ENCODE results near the gene GRK5. TPM values are rescaled to one million over a fixed set of nuclear protein-coding genes. Genes with fewer than 3 reads are reported as not detected.
A peak's percentile ranks its signal among the peaks of the same experiment; 100 is the strongest.

Gene GRK5
- total RNA-seq, 1 experiment from 2014 or later = 1.2 TPM

DNA sequence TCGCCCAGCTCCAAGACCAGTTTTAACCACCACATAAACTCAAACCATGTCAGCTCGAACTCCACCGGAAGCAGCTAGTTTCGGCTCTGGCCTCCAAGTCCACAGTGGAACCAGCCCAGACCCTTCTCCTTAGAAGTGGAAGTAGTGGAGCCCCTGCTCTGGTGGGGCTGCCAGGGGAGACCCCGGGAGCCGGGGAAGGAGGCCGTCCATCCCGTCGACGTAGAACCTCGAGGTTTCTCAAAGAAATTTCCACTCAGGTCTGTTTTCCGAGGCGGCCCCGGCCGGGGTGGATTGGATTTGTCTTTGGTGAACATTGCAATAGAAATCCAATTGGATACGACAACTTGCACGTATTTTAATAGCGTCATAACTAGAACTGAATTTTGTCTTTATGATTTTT, 247.6 kb downstream of the GRK5 start:
- WGBS (ENCODE audit: extremely low coverage, insufficient read length, low lambda C conversion rate) = no CpG with 5 or more reads among the region's 18 CpGs
- Histone ChIP-seq H2AFZ (ENCODE audit: low read length) (no peak overlapping the region), H3K9ac (ENCODE audit: extremely low read depth, insufficient read length, low read length) (no peak overlapping the region), H3K79me2 (ENCODE audit: insufficient read depth, low read length) (no peaks in the 10 kb centered on the region), H4K20me1 (ENCODE audit: control insufficient read depth, insufficient read depth, insufficient read length) (no peaks in the 10 kb centered on the region), H3K27ac (ENCODE audit: insufficient read length, low read depth, low read length) (no peak overlapping the region), H3K27me3 (ENCODE audit: insufficient read depth, low read length) (no peaks in the 10 kb centered on the region), H4K91ac (ENCODE audit: insufficient read length, low read depth, low read length) (no peak overlapping the region), H3K14ac (ENCODE audit: insufficient read depth, low read length) (no peak overlapping the region), H3K23me2 (ENCODE audit: insufficient read length, low read depth, low read length, poor library complexity, severe bottlenecking) (no peaks in the 10 kb centered on the region), H3K9me3 (ENCODE audit: control insufficient read depth, low read depth, low read length) (no peaks in the 10 kb centered on the region), H2BK5ac (ENCODE audit: insufficient read length, low read length) (no peak overlapping the region), H2AK5ac (ENCODE audit: insufficient read length, low read length) (no peak overlapping the region), H4K5ac (ENCODE audit: insufficient read length, low read depth, low read length) (no peak overlapping the region), H2BK120ac (ENCODE audit: low read depth, low read length, poor library complexity, severe bottlenecking) (no peak overlapping the region), H3K18ac (ENCODE audit: insufficient read length, low read depth, low read length) (no peak overlapping the region), H3K4ac (ENCODE audit: low read depth, low read length) (no peak overlapping the region), H3T11ph (ENCODE audit: low read length) (no peak overlapping the region), H2BK12ac (ENCODE audit: insufficient read length, low read depth, low read length) (no peak overlapping the region), H3K56ac (ENCODE audit: insufficient read length, low read depth, low read length) (no peak overlapping the region), H3K79me1 (ENCODE audit: insufficient read depth, low read depth, low read length, poor library complexity, severe bottlenecking) (no peaks in the 10 kb centered on the region), H2BK15ac (ENCODE audit: low read depth, low read length) (no peak overlapping the region), H3K4me1 (ENCODE audit: insufficient read depth, low read length) (no peaks in the 10 kb centered on the region), H2BK20ac (ENCODE audit: low read depth, low read length, poor library complexity, severe bottlenecking) (no peak overlapping the region), H3K23ac (ENCODE audit: insufficient read length, low read depth, low read length) (no peak overlapping the region), H4K8ac (replicated peaks; ENCODE audit: insufficient read length, low read depth, low read length) (no peak overlapping the region), H3K4me2 (ENCODE audit: insufficient read depth, insufficient read length, low read length) (no peak overlapping the region)
- peaks cover 3% of the 10 kb centered on the region for H3K27me3 Mint-ChIP-seq (ENCODE audit: low read depth)
- peaks cover 12 to 25% of the 10 kb centered on the region in 2 experiments for H3K4me1 Mint-ChIP-seq
- no peak for DNase-seq
- no peak overlapping the region for H3K4me3 Mint-ChIP-seq
- TF ChIP-seq, protein P1, sequence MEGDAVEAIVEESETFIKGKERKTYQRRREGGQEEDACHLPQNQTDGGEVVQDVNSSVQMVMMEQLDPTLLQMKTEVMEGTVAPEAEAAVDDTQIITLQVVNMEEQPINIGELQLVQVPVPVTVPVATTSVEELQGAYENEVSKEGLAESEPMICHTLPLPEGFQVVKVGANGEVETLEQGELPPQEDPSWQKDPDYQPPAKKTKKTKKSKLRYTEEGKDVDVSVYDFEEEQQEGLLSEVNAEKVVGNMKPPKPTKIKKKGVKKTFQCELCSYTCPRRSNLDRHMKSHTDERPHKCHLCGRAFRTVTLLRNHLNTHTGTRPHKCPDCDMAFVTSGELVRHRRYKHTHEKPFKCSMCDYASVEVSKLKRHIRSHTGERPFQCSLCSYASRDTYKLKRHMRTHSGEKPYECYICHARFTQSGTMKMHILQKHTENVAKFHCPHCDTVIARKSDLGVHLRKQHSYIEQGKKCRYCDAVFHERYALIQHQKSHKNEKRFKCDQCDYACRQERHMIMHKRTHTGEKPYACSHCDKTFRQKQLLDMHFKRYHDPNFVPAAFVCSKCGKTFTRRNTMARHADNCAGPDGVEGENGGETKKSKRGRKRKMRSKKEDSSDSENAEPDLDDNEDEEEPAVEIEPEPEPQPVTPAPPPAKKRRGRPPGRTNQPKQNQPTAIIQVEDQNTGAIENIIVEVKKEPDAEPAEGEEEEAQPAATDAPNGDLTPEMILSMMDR (conservative IDR thresholded peaks at IDR 0.05) = no peak
- no peaks in the 10 kb centered on the region for H3K9me3 Mint-ChIP-seq
- H3K27ac Mint-ChIP-seq = peak overlapping the region in 1 of 3 experiments; percentile 94; a peak in 1 of 7 replicates
- no peaks in the 10 kb centered on the region for H3K36me3 Mint-ChIP-seq (ENCODE audit: insufficient read depth in 1 of 3, low read depth in 3 of 3)

Measured in H9 (cell line).